ENCODE data around the gene NOC3L. TPM values are rescaled to one million over a fixed set of nuclear protein-coding genes. Genes with fewer than 3 reads are reported as not detected.
"Not testable (repeated sequence)": the region's sequence is repeated elsewhere in the genome, so short reads cannot be mapped to it uniquely, and the experiment has no call there.

The NOC3L gene
- total RNA-seq, 2 donors from 2014 or later, result 19.9 to 38.0 TPM

DNA sequence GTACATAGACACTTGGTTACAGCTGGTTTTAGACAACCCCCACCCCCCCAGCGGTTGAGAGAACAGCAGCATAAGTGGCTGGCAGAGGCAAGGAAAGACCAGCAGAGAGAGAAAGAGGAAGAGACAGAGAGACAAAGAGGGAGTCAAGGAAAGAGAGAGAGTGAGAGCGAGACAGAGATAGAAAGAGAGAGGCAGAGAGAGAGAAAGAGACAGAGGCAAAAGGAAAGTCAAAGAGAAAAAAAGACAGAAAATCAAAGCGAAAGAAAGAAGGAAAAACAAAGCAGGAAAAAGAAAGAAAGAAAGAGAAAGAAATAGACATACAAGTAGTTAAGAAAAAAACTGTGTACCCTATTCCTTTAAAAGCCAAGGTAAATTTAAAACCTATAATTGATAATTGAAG is 23.0 kb upstream of the NOC3L start:
- H3K36me3 Mint-ChIP-seq; H3K4me3 Mint-ChIP-seq; H3K27ac Mint-ChIP-seq; ATAC-seq; H3K4me1 Mint-ChIP-seq (ENCODE audit: low read depth in 2 of 2); H3K9me3 Mint-ChIP-seq; DNase-seq (ENCODE audit: low spot score): not testable (repeated sequence)
- peaks cover 9 to 12% of the 10 kb centered on the region in 2 donors for H3K27me3 Mint-ChIP-seq

DNA sequence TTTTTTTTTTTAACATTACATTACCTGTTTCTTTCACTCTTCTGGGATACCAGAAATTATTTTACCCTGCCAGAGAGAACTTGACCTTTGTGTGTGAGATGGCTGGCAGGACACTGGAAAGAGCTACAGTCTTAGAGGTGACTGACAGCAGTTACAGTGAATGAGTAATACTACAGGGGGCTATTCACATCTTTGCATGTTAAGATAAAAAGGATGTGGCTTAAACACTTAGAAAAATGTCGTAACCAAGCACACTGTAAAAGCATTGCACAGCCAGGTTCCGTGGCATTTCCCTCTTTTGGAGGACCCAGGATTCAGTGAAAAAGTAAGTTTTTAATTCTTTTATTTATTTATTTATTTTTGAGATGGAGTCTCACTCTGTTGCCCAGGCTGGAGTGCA is 20.8 kb upstream of the NOC3L start:
- Mint-ChIP-seq H3K36me3 (no peaks in the 10 kb centered on the region), H3K4me3 (no peak overlapping the region), H3K27ac (no peak overlapping the region), H3K27me3 (peaks cover 9 to 12% of the 10 kb centered on the region in 2 donors), H3K9me3 (no peaks in the 10 kb centered on the region), H3K4me1 (ENCODE audit: low read depth in 2 of 2) (no peaks in the 10 kb centered on the region)
- ATAC-seq, result peak; percentile 57 to 65
- no peak for DNase-seq (ENCODE audit: low spot score)

DNA sequence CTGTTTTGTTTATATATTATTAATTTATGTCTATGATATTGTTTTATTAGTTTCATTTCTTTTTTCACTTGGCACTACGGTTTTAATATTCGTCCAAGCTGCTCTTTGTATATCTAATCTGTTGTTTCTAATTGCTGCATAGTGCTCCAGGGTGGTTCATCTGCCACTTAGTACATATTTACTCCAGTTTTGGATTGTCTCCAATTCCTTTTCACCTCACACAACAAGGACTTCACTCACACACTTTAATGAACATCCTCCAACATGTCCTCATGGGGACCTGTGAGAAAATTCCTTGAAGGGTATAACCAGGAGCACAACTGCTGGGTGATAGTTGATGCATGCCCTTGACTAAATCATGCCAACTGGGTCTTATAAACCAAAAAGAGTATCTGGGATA is 14.1 kb upstream of the NOC3L start:
- H3K4me3 Mint-ChIP-seq, result no peak overlapping the region
- H3K27ac Mint-ChIP-seq, result no peak overlapping the region
- H3K36me3 Mint-ChIP-seq, result no peaks in the 10 kb centered on the region
- no peaks in the 10 kb centered on the region for H3K4me1 Mint-ChIP-seq (ENCODE audit: low read depth in 2 of 2)
- DNase-seq (ENCODE audit: low spot score), result no peak
- no peaks in the 10 kb centered on the region for H3K9me3 Mint-ChIP-seq
- ATAC-seq, result no peak
- H3K27me3 Mint-ChIP-seq, result peaks cover 26 to 41% of the 10 kb centered on the region in 2 donors

DNA sequence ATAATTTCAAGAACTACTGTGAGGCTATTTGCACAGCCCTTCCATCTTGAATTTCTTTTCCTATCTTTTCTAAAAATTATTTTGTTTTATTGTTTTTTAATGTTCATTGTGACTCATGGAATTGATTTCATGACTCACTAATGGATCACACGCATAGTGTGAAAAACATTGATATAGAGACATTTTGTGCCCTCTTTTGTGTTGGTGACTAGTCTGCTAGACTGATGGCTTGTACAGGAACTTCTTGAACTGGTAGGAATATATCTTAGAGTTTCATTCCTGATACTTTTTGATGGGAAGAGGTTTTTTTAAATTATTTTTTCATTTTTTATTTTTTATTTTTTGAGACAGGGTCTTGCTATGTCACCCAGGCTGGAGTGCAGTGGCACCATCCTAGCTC is 12.6 kb upstream of the NOC3L start:
- H3K27me3 Mint-ChIP-seq, result peaks cover 34 to 51% of the 10 kb centered on the region in 2 donors
- no peak for DNase-seq (ENCODE audit: low spot score)
- no peaks in the 10 kb centered on the region for H3K9me3 Mint-ChIP-seq
- H3K36me3 Mint-ChIP-seq, result no peaks in the 10 kb centered on the region
- H3K4me1 Mint-ChIP-seq (ENCODE audit: low read depth in 2 of 2), result no peaks in the 10 kb centered on the region
- ATAC-seq, result no peak
- H3K27ac Mint-ChIP-seq, result no peak overlapping the region
- no peak overlapping the region for H3K4me3 Mint-ChIP-seq

DNA sequence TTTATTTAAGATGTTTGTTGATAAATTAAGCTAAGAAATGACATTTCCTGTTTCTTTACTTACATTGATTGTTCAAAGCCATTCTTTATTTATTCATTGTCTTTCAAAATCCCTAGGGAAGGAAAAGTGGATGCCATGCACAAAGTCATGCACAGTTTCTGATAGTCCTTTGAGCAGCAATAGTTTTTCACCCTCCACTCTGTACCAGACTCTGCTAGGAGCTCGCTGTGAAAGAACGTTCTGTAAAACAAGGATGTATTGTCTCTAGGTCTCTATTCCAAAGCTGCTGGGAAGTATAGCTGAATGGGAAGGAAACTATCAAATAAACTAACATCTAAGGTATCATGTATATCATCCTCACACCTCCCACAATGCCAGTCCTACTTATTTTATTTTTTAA is 7.8 kb upstream of the NOC3L start:
- Mint-ChIP-seq H3K9me3 (no peaks in the 10 kb centered on the region), H3K4me3 (no peak overlapping the region), H3K27me3 (peaks cover 28 to 50% of the 10 kb centered on the region in 2 donors), H3K27ac (no peak overlapping the region), H3K36me3 (no peaks in the 10 kb centered on the region), H3K4me1 (ENCODE audit: low read depth in 2 of 2) (no peaks in the 10 kb centered on the region)
- DNase-seq (ENCODE audit: low spot score) (no peak), ATAC-seq (no peak)

DNA sequence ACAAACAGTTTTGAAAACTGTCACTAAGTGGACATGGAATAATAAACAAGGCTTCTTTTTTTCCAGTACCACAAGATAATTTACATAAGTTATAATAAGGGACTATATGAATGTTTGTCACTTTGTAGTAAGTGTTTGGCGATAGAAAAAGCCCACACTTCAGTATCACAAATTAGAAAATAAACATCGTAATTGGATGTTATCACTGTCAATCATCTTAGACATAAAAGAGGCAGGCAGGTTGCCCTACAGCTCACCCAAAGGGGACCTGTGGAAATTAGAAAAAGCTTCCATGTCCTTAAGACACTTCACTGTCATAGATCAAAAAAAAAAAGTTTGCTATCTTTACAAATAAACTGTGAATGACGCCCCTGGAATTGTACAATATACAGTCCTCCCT is 3.6 kb upstream of the NOC3L start:
- no peak overlapping the region for H3K27ac Mint-ChIP-seq
- peaks cover 4 to 12% of the 10 kb centered on the region in 2 donors for H3K4me1 Mint-ChIP-seq (ENCODE audit: low read depth in 2 of 2)

DNA sequence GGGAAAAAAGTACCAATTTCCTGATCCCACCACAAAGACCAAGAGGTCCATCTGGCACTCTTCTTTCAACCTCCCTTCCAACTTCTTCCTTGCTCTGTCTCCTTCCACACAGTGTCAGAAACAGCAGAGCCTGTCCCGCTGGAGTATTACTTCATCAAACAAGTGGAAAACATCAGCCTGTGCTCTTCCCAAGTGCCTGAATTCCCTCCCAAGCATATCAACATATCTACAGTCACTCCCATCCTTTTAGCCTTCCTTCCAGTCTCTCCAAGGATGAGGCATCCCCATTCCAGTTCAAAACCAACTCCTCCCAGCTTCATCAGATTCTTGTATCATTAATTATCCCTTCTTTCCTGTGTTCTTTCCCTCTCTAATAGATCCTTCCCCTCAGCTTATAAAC is 1.7 kb upstream of the NOC3L start:
- H3K4me3 Mint-ChIP-seq, result peak overlapping the region; percentile 7

More for the DNA sequence above, 3.6 kb upstream of the NOC3L start:
- DNase-seq (ENCODE audit: low spot score) (no peak), ATAC-seq (no peak)
- Mint-ChIP-seq H3K27me3 (peaks cover 20 to 36% of the 10 kb centered on the region in 2 donors), H3K4me3 (no peak overlapping the region), H3K36me3 (peaks cover 7% of the 10 kb centered on the region), H3K9me3 (no peaks in the 10 kb centered on the region)

DNA sequence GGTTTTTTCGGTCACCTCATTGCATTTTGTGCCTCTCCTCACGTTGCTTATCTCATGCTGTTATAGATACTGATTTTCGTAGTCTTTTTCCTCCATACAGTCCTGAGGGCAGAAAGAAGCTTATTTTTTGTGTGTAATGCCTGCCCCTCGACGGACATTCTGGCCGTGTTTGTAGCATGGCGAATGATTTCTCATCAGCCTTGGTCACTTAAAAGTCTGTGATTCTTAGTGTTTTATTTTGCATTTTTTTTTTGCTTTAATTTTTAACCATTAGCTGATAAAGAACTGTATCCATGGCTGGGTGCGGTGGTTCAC is 469 bp upstream of the NOC3L start:
- Mint-ChIP-seq H3K36me3 (peaks cover 28% of the 10 kb centered on the region), H3K4me1 (ENCODE audit: low read depth in 2 of 2) (peaks cover 17 to 26% of the 10 kb centered on the region in 2 donors), H3K9me3 (no peaks in the 10 kb centered on the region), H3K27ac (peak overlapping the region; percentile 78 to 91), H3K4me3 (peak overlapping the region; percentile 90), H3K27me3 (peaks cover 13 to 20% of the 10 kb centered on the region in 2 donors)
- ATAC-seq, result peak in 1 of 2 donors; percentile 2
- DNase-seq (ENCODE audit: low spot score), result no peak

More for the DNA sequence above, 1.7 kb upstream of the NOC3L start:
- peaks cover 18% of the 10 kb centered on the region for H3K36me3 Mint-ChIP-seq
- DNase-seq (ENCODE audit: low spot score), result no peak
- no peak overlapping the region for H3K27ac Mint-ChIP-seq
- H3K9me3 Mint-ChIP-seq, result no peaks in the 10 kb centered on the region
- peaks cover 16 to 26% of the 10 kb centered on the region in 2 donors for H3K27me3 Mint-ChIP-seq
- H3K4me1 Mint-ChIP-seq (ENCODE audit: low read depth in 2 of 2), result peaks cover 13 to 20% of the 10 kb centered on the region in 2 donors
- no peak for ATAC-seq

DNA sequence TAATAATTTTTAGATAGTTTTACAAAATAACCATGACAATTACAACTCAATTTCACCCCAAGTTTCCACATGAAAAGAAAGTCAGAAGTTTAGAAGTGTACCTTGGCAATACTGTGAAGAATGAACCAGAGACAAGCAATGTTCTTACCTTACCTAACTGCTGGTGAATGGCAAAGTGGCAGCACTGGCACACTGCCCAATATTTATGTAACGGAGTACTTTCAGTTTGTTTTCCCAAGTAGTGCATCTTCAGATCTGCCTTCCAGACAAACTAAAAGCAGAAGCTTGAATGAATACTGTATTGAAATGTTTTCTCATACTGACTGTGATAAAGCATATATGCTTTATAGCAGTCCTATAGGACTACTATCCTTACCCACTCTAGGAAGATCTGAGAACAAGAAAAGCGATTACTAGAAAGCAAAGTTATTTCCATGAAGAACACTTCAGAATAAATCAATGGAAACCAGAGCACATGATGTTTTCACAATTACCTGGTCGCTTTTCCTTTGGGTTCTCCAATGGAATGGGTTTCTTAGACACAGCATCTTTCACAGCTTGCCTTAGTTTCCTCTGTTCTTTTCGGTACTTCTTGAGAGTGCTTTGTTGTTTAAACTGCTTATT is 1.5 kb downstream of the NOC3L start:
- ATAC-seq (no peak), DNase-seq (ENCODE audit: low spot score) (no peak)
- H3K4me1 Mint-ChIP-seq (ENCODE audit: low read depth in 2 of 2), result peaks cover 17 to 26% of the 10 kb centered on the region in 2 donors
- H3K4me3 Mint-ChIP-seq, result peak overlapping the region; percentile 90
- H3K36me3 Mint-ChIP-seq, result peaks cover 34% of the 10 kb centered on the region
- H3K9me3 Mint-ChIP-seq, result no peaks in the 10 kb centered on the region
- peaks cover 10 to 18% of the 10 kb centered on the region in 2 donors for H3K27me3 Mint-ChIP-seq
- peak overlapping the region; percentile 78 to 91 for H3K27ac Mint-ChIP-seq

DNA sequence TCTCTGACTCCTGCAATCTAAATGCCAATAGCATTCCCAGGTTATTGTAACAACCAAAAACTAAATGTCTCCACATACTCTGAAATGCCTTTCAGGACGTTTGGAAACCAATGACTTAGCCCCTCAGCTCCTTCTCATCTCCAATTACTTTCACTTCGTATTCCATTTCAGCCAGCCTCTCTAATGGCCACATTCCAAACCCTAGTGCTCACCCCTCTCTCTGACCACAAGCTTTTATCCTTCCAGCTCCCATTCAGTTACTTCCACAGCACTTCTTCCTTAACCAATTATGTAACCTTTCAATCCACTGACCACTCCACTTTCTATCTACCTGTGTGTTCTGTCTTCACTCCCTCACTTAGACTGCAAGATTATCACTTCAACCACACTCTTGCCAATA is 4.3 kb downstream of the NOC3L start:
- no peak for DNase-seq (ENCODE audit: low spot score)
- Mint-ChIP-seq H3K27ac (no peak overlapping the region), H3K4me3 (peak overlapping the region; percentile 51), H3K9me3 (no peaks in the 10 kb centered on the region), H3K27me3 (no peaks in the 10 kb centered on the region), H3K4me1 (ENCODE audit: low read depth in 2 of 2) (peaks cover 17 to 26% of the 10 kb centered on the region in 2 donors), H3K36me3 (peaks cover 34% of the 10 kb centered on the region)
- no peak for ATAC-seq

DNA sequence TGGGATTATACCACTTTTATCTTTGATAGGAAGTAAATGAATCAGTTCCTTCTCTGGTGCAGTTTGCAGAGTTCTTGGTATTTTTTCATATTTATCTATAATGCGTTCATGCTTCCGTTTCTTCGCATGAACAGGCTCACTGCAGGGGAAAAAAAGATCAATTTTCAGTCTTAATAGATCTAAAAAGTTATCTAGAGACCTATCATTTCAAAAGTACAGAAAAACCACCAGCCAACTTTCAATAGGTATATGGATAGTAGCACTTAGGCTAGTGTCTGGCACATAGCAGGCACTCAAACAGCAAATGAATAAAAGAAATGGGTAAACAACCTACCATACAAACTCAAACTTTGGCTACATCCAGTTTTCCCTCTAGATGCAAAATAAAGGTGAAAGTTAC is 5.5 kb downstream of the NOC3L start:
- Mint-ChIP-seq H3K27me3 (no peaks in the 10 kb centered on the region), H3K9me3 (no peaks in the 10 kb centered on the region), H3K27ac (no peak overlapping the region), H3K4me3 (no peak overlapping the region), H3K4me1 (ENCODE audit: low read depth in 2 of 2) (peaks cover 13 to 22% of the 10 kb centered on the region in 2 donors), H3K36me3 (peaks cover 30% of the 10 kb centered on the region)
- DNase-seq (ENCODE audit: low spot score), result no peak
- ATAC-seq, result peak in 1 of 2 donors; percentile 57

DNA sequence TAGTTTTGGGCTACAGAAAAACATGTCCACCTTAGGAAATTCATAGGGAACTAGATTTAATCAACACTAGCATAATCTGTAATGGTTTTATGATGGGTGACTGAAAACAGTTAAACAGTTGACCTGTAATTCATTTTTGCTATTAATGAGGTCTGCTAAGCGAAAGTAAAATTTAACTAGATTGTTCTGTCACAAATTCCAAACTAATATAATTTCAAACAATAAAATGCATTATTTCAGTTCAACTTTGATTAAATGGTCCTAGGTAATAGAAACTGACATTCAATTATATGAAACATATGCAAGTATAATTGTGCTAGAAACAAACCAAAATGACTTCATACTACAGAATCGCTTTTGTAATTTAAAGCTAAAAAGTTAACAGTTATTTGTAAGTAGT is 6.9 kb downstream of the NOC3L start:
- H3K4me3 Mint-ChIP-seq, result no peak overlapping the region
- DNase-seq (ENCODE audit: low spot score) (no peak), ATAC-seq (no peak)
- H3K27ac Mint-ChIP-seq, result no peak overlapping the region
- no peaks in the 10 kb centered on the region for H3K9me3 Mint-ChIP-seq
- peaks cover 25% of the 10 kb centered on the region for H3K36me3 Mint-ChIP-seq
- H3K27me3 Mint-ChIP-seq, result no peaks in the 10 kb centered on the region
- peaks cover 10 to 11% of the 10 kb centered on the region in 2 donors for H3K4me1 Mint-ChIP-seq (ENCODE audit: low read depth in 2 of 2)

DNA sequence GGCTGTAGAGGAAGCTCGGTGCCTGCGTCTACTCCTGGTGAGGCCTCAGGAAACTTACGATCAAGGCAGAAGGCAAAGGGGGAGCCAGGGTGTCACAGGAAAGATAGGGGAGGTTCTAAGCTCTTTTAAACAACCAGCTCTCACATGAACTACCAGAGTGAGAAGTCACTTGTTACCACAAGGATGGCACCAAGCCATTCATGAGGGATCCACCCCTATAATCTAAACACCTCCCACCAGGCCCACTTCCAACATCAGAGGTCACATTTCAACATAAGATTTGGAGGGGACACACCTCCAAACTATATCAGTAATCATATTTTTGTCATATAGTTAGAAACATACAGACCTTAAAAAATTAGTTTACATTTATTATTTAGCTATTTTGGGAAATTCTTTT is 9.4 kb downstream of the NOC3L start:
- ATAC-seq, result no peak
- Mint-ChIP-seq H3K4me3 (no peak overlapping the region), H3K27ac (no peak overlapping the region), H3K9me3 (no peaks in the 10 kb centered on the region), H3K4me1 (ENCODE audit: low read depth in 2 of 2) (peaks cover 0 to under 1% of the 10 kb centered on the region in 2 donors), H3K27me3 (no peaks in the 10 kb centered on the region), H3K36me3 (peaks cover 14% of the 10 kb centered on the region)
- DNase-seq (ENCODE audit: low spot score), result no peak

DNA sequence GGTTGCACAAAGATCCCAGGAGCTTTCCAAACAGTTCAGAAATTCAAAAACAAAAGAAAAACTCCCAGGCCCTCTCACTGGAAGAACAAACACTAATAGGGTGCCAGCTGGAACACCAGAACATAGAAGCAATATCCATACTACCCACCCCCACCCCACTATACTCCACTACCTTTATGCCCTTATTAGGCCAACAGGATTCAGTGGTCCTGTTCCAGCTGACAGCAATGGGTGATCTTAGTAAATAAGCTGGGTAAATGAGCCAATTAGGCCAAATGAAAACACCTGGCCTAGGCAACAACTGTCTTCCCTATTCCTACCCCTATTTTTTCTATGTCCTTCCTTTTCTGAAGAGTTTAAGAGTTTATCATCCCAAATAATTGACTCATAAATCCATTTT is 11.7 kb downstream of the NOC3L start:
- ATAC-seq (no peak), DNase-seq (ENCODE audit: low spot score) (no peak)
- Mint-ChIP-seq H3K4me1 (ENCODE audit: low read depth in 2 of 2) (no peaks in the 10 kb centered on the region), H3K9me3 (no peaks in the 10 kb centered on the region), H3K27me3 (no peaks in the 10 kb centered on the region), H3K27ac (no peak overlapping the region), H3K4me3 (no peak overlapping the region), H3K36me3 (peaks cover 17% of the 10 kb centered on the region)

DNA sequence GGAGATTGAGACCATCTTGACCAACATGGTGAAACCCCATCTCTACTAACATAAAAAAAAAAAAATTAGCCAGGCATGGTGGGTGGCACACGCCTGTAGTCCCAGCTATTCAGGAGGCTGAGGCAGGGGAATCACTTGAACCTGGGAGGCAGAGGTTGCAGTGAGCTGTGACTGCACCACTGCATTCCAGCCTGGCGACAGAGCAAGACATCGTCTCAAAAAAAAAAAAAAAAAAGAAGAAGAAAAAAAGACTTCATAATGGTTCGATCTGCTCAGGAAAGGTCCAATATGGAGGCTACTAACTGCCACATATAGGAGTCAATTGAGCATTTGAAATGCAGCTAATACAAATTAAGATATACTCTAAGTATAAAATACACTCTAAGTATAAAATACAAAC is 12.2 kb downstream of the NOC3L start:
- not testable (repeated sequence) for H3K27ac Mint-ChIP-seq; H3K4me3 Mint-ChIP-seq; ATAC-seq; DNase-seq (ENCODE audit: low spot score); H3K9me3 Mint-ChIP-seq; H3K27me3 Mint-ChIP-seq; H3K4me1 Mint-ChIP-seq (ENCODE audit: low read depth in 2 of 2)
- H3K36me3 Mint-ChIP-seq, result peaks cover 17% of the 10 kb centered on the region
